Erythroblast (primary cell): ENCODE measurements around the gene OSR1.

Experiments
- GATA1 ChIP-seq: IDR thresholded peaks from 2 replicates; pipeline ENCODE4 v1.6.1; 2011; ENCODE audit warnings: low read depth, mild to moderate bottlenecking, control low read depth, low read length, moderate library complexity
- POLR2A ChIP-seq: IDR thresholded peaks from 2 replicates; pipeline ENCODE4 v1.6.1; 2011; ENCODE audit warnings: mild to moderate bottlenecking, low read length

DNA sequence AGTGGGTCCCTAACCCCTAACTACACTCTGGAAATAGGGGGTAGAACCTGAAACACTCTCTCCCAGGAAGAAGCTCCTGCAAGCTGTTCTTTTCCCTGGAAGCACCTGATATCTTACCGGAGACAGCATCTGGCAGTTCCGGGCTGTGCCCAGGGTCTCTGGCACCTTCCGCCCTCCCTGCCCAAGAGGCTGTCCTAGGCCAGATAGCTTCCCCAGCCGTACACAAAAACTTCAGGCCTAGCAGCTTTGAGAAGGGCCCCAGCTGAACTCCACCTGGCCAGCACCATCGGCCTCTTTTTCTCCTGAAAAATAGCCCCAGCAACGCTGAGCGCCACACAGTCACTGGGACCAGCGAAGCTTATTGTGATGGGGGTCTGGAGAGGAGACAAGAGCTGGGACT lies 9.7 kb downstream of the OSR1 start:
- TF ChIP-seq POLR2A (no peak), GATA1 (no peak)
